ENCODE results near the gene PRKN.

Gene PRKN

GRCh38 chr6:162468326-162468725, 259.2 kb downstream of the PRKN start:
- H3K27me3 ChIP-seq (ENCODE audit: control insufficient read depth in 1 of 2, insufficient read depth in 2 of 2, low read length in 2 of 2), result no peaks in the 10 kb centered on the region
- H3K9me3 ChIP-seq (ENCODE audit: control insufficient read depth in 2 of 2, low read length in 2 of 2), result no peaks in the 10 kb centered on the region
- no peak overlapping the region for H3K27ac ChIP-seq (ENCODE audit: low read length)
- H3K9ac ChIP-seq (ENCODE audit: low read length in 2 of 2), result no peak overlapping the region
- H3K4me3 ChIP-seq (ENCODE audit: low read length in 2 of 2), result no peak overlapping the region
- no peaks in the 10 kb centered on the region for H3K36me3 ChIP-seq (ENCODE audit: control insufficient read depth in 2 of 2, insufficient read depth in 2 of 2, low read length in 2 of 2)
- H3K4me1 ChIP-seq (ENCODE audit: control insufficient read depth, insufficient read depth, low read length), result no peaks in the 10 kb centered on the region

- H3K4me1 ChIP-seq (ENCODE audit: control insufficient read depth, insufficient read depth, low read length), result no peaks in the 10 kb centered on the region
- no peak overlapping the region for H3K9ac ChIP-seq (ENCODE audit: low read length in 2 of 2)
- H3K27ac ChIP-seq (ENCODE audit: low read length), result no peak overlapping the region
- H3K9me3 ChIP-seq (ENCODE audit: control insufficient read depth in 2 of 2, low read length in 2 of 2), result no peaks in the 10 kb centered on the region
- H3K27me3 ChIP-seq (ENCODE audit: control insufficient read depth in 1 of 2, insufficient read depth in 2 of 2, low read length in 2 of 2), result no peaks in the 10 kb centered on the region
- H3K36me3 ChIP-seq (ENCODE audit: control insufficient read depth in 2 of 2, insufficient read depth in 2 of 2, low read length in 2 of 2), result no peaks in the 10 kb centered on the region
- no peak overlapping the region for H3K4me3 ChIP-seq (ENCODE audit: low read length in 2 of 2)
Observed at GRCh38 chr6:162467679-162468078, 259.9 kb downstream of the PRKN start.

GRCh38 chr6:162463576-162463975, 264.0 kb downstream of the PRKN start:
- H3K27ac ChIP-seq (ENCODE audit: low read length), result no peak overlapping the region
- no peaks in the 10 kb centered on the region for H3K27me3 ChIP-seq (ENCODE audit: control insufficient read depth in 1 of 2, insufficient read depth in 2 of 2, low read length in 2 of 2)
- no peak overlapping the region for H3K9ac ChIP-seq (ENCODE audit: low read length in 2 of 2)
- no peaks in the 10 kb centered on the region for H3K36me3 ChIP-seq (ENCODE audit: control insufficient read depth in 2 of 2, insufficient read depth in 2 of 2, low read length in 2 of 2)
- H3K9me3 ChIP-seq (ENCODE audit: control insufficient read depth in 2 of 2, low read length in 2 of 2), result no peaks in the 10 kb centered on the region
- no peaks in the 10 kb centered on the region for H3K4me1 ChIP-seq (ENCODE audit: control insufficient read depth, insufficient read depth, low read length)
- H3K4me3 ChIP-seq (ENCODE audit: low read length in 2 of 2), result no peak overlapping the region

- H3K9me3 ChIP-seq (ENCODE audit: control insufficient read depth in 2 of 2, low read length in 2 of 2), result no peaks in the 10 kb centered on the region
- no peak overlapping the region for H3K9ac ChIP-seq (ENCODE audit: low read length in 2 of 2)
- H3K27me3 ChIP-seq (ENCODE audit: control insufficient read depth in 1 of 2, insufficient read depth in 2 of 2, low read length in 2 of 2), result no peaks in the 10 kb centered on the region
- no peak overlapping the region for H3K27ac ChIP-seq (ENCODE audit: low read length)
- no peak overlapping the region for H3K4me3 ChIP-seq (ENCODE audit: low read length in 2 of 2)
- H3K4me1 ChIP-seq (ENCODE audit: control insufficient read depth, insufficient read depth, low read length), result no peaks in the 10 kb centered on the region
- no peaks in the 10 kb centered on the region for H3K36me3 ChIP-seq (ENCODE audit: control insufficient read depth in 2 of 2, insufficient read depth in 2 of 2, low read length in 2 of 2)
Observed at GRCh38 chr6:162459985-162460384, 267.6 kb downstream of the PRKN start.

- Histone ChIP-seq H3K36me3 (ENCODE audit: control insufficient read depth in 2 of 2, insufficient read depth in 2 of 2, low read length in 2 of 2) (no peaks in the 10 kb centered on the region), H3K4me3 (ENCODE audit: low read length in 2 of 2) (no peak overlapping the region), H3K4me1 (ENCODE audit: control insufficient read depth, insufficient read depth, low read length) (no peaks in the 10 kb centered on the region), H3K9ac (ENCODE audit: low read length in 2 of 2) (no peak overlapping the region), H3K27me3 (ENCODE audit: control insufficient read depth in 1 of 2, insufficient read depth in 2 of 2, low read length in 2 of 2) (no peaks in the 10 kb centered on the region), H3K27ac (ENCODE audit: low read length) (no peak overlapping the region), H3K9me3 (ENCODE audit: control insufficient read depth in 2 of 2, low read length in 2 of 2) (no peaks in the 10 kb centered on the region)
Observed at GRCh38 chr6:162450358-162450757, 277.2 kb downstream of the PRKN start.

GRCh38 chr6:162448294-162448693, 279.3 kb downstream of the PRKN start:
- no peak overlapping the region for H3K9ac ChIP-seq (ENCODE audit: low read length in 2 of 2)
- H3K27me3 ChIP-seq (ENCODE audit: control insufficient read depth in 1 of 2, insufficient read depth in 2 of 2, low read length in 2 of 2), result no peaks in the 10 kb centered on the region
- H3K9me3 ChIP-seq (ENCODE audit: control insufficient read depth in 2 of 2, low read length in 2 of 2), result no peaks in the 10 kb centered on the region
- H3K36me3 ChIP-seq (ENCODE audit: control insufficient read depth in 2 of 2, insufficient read depth in 2 of 2, low read length in 2 of 2), result no peaks in the 10 kb centered on the region
- H3K4me3 ChIP-seq (ENCODE audit: low read length in 2 of 2), result no peak overlapping the region
- H3K27ac ChIP-seq (ENCODE audit: low read length), result no peak overlapping the region
- no peaks in the 10 kb centered on the region for H3K4me1 ChIP-seq (ENCODE audit: control insufficient read depth, insufficient read depth, low read length)

GRCh38 chr6:162443101-162443500, 284.5 kb downstream of the PRKN start:
- H3K27ac ChIP-seq (ENCODE audit: low read length), result no peak overlapping the region
- no peak overlapping the region for H3K9ac ChIP-seq (ENCODE audit: low read length in 2 of 2)
- no peaks in the 10 kb centered on the region for H3K4me1 ChIP-seq (ENCODE audit: control insufficient read depth, insufficient read depth, low read length)
- no peaks in the 10 kb centered on the region for H3K27me3 ChIP-seq (ENCODE audit: control insufficient read depth in 1 of 2, insufficient read depth in 2 of 2, low read length in 2 of 2)
- no peak overlapping the region for H3K4me3 ChIP-seq (ENCODE audit: low read length in 2 of 2)
- peaks cover 0 to 4% of the 10 kb centered on the region in 2 donors for H3K36me3 ChIP-seq (ENCODE audit: control insufficient read depth in 2 of 2, insufficient read depth in 2 of 2, low read length in 2 of 2)
- peaks cover 0 to 7% of the 10 kb centered on the region in 2 donors for H3K9me3 ChIP-seq (ENCODE audit: control insufficient read depth in 2 of 2, low read length in 2 of 2)

GRCh38 chr6:162442687-162443086, 284.9 kb downstream of the PRKN start:
- H3K36me3 ChIP-seq (ENCODE audit: control insufficient read depth in 2 of 2, insufficient read depth in 2 of 2, low read length in 2 of 2), result peaks cover 0 to 4% of the 10 kb centered on the region in 2 donors
- H3K4me1 ChIP-seq (ENCODE audit: control insufficient read depth, insufficient read depth, low read length), result no peaks in the 10 kb centered on the region
- H3K27me3 ChIP-seq (ENCODE audit: control insufficient read depth in 1 of 2, insufficient read depth in 2 of 2, low read length in 2 of 2), result no peaks in the 10 kb centered on the region
- no peak overlapping the region for H3K9ac ChIP-seq (ENCODE audit: low read length in 2 of 2)
- no peak overlapping the region for H3K27ac ChIP-seq (ENCODE audit: low read length)
- H3K9me3 ChIP-seq (ENCODE audit: control insufficient read depth in 2 of 2, low read length in 2 of 2), result peaks cover 0 to 7% of the 10 kb centered on the region in 2 donors
- no peak overlapping the region for H3K4me3 ChIP-seq (ENCODE audit: low read length in 2 of 2)

GRCh38 chr6:162441991-162442390, 285.6 kb downstream of the PRKN start:
- Histone ChIP-seq H3K4me1 (ENCODE audit: control insufficient read depth, insufficient read depth, low read length) (no peaks in the 10 kb centered on the region), H3K36me3 (ENCODE audit: control insufficient read depth in 2 of 2, insufficient read depth in 2 of 2, low read length in 2 of 2) (peaks cover 0 to 4% of the 10 kb centered on the region in 2 donors), H3K9ac (ENCODE audit: low read length in 2 of 2) (no peak overlapping the region), H3K9me3 (ENCODE audit: control insufficient read depth in 2 of 2, low read length in 2 of 2) (peaks cover 0 to 7% of the 10 kb centered on the region in 2 donors), H3K27ac (ENCODE audit: low read length) (no peak overlapping the region), H3K27me3 (ENCODE audit: control insufficient read depth in 1 of 2, insufficient read depth in 2 of 2, low read length in 2 of 2) (no peaks in the 10 kb centered on the region), H3K4me3 (ENCODE audit: low read length in 2 of 2) (no peak overlapping the region)

- H3K27me3 ChIP-seq (ENCODE audit: control insufficient read depth in 1 of 2, insufficient read depth in 2 of 2, low read length in 2 of 2), result no peaks in the 10 kb centered on the region
- no peaks in the 10 kb centered on the region for H3K4me1 ChIP-seq (ENCODE audit: control insufficient read depth, insufficient read depth, low read length)
- peaks cover 0 to 4% of the 10 kb centered on the region in 2 donors for H3K36me3 ChIP-seq (ENCODE audit: control insufficient read depth in 2 of 2, insufficient read depth in 2 of 2, low read length in 2 of 2)
- H3K4me3 ChIP-seq (ENCODE audit: low read length in 2 of 2), result no peak overlapping the region
- H3K9me3 ChIP-seq (ENCODE audit: control insufficient read depth in 2 of 2, low read length in 2 of 2), result peaks cover 0 to 7% of the 10 kb centered on the region in 2 donors
- H3K9ac ChIP-seq (ENCODE audit: low read length in 2 of 2), result no peak overlapping the region
- no peak overlapping the region for H3K27ac ChIP-seq (ENCODE audit: low read length)
Observed at GRCh38 chr6:162438980-162439379, 288.6 kb downstream of the PRKN start.

- no peaks in the 10 kb centered on the region for H3K4me1 ChIP-seq (ENCODE audit: control insufficient read depth, insufficient read depth, low read length)
- H3K4me3 ChIP-seq (ENCODE audit: low read length in 2 of 2), result no peak overlapping the region
- no peak overlapping the region for H3K27ac ChIP-seq (ENCODE audit: low read length)
- no peak overlapping the region for H3K9ac ChIP-seq (ENCODE audit: low read length in 2 of 2)
- H3K36me3 ChIP-seq (ENCODE audit: control insufficient read depth in 2 of 2, insufficient read depth in 2 of 2, low read length in 2 of 2), result no peaks in the 10 kb centered on the region
- H3K27me3 ChIP-seq (ENCODE audit: control insufficient read depth in 1 of 2, insufficient read depth in 2 of 2, low read length in 2 of 2), result no peaks in the 10 kb centered on the region
- H3K9me3 ChIP-seq (ENCODE audit: control insufficient read depth in 2 of 2, low read length in 2 of 2), result peaks cover 0 to 7% of the 10 kb centered on the region in 2 donors
Observed at GRCh38 chr6:162435071-162435470, 292.5 kb downstream of the PRKN start.
